NCI-H524 treated with DMSO at 0.1 percent for 48 hours (cell line): Measurements from ENCODE around the gene SLC27A1.
"Not testable (repeated sequence)": the region's sequence is repeated elsewhere in the genome, so short reads cannot be mapped to it uniquely, and the experiment has no call there.

Source experiments
- DNase-seq: peaks from one replicate; lab custom pipeline; 2025; lab: John Stamatoyannopoulos, UW

The SLC27A1 gene

GRCh38 chr19:17456127-17456526 lies 14.2 kb upstream of the SLC27A1 start:
- DNase-seq, result no peak

GRCh38 chr19:17457616-17458015 lies 12.7 kb upstream of the SLC27A1 start:
- DNase-seq, result no peak

- no peak for DNase-seq
These were observed 11.4 kb upstream of the SLC27A1 start for GRCh38 chr19:17458970-17459369.

- no peak for DNase-seq
These were observed 9.7 kb upstream of the SLC27A1 start, which contains the start of gene NXNL1 for GRCh38 chr19:17460372-17461230. TSS of gene NXNL1 (minus strand) at chr19:17460926. CDS start at chr19:17460869, 57 bp downstream.

GRCh38 chr19:17466487-17466850 lies 3.9 kb upstream of the SLC27A1 start:
- no peak for DNase-seq

- DNase-seq, result no peak
These were observed 2.6 kb upstream of the SLC27A1 start for GRCh38 chr19:17467471-17468301.

GRCh38 chr19:17468302-17469091 lies 1.8 kb upstream of the SLC27A1 start:
- no peak for DNase-seq

- no peak for DNase-seq
These were observed 1.2 kb upstream of the SLC27A1 start for GRCh38 chr19:17469092-17469480.

- peak; percentile 98 for DNase-seq
These were observed 750 bp upstream of the SLC27A1 start for GRCh38 chr19:17469481-17470067.

GRCh38 chr19:17471410-17472125 lies 1.2 kb downstream of the SLC27A1 start:
- DNase-seq, result peak; percentile 95

- peak; percentile 37 for DNase-seq
These were observed 2.7 kb downstream of the SLC27A1 start for GRCh38 chr19:17473041-17473440.

GRCh38 chr19:17475011-17475540 lies 4.8 kb downstream of the SLC27A1 start:
- DNase-seq, result not testable (repeated sequence)

- no peak for DNase-seq
These were observed 5.3 kb downstream of the SLC27A1 start for GRCh38 chr19:17475541-17476115.

GRCh38 chr19:17479325-17479791 lies 9.0 kb downstream of the SLC27A1 start:
- no peak for DNase-seq

- DNase-seq, result no peak
These were observed 11.7 kb downstream of the SLC27A1 start for GRCh38 chr19:17481986-17482385.

- DNase-seq, result no peak
These were observed 12.7 kb downstream of the SLC27A1 start for GRCh38 chr19:17482877-17483604.

- DNase-seq, result no peak
These were observed 13.3 kb downstream of the SLC27A1 start for GRCh38 chr19:17483605-17484002.

- DNase-seq, result no peak
These were observed 14.3 kb downstream of the SLC27A1 start for GRCh38 chr19:17484520-17485185.
